Testis (tissue), 2 donors: ENCODE results near the gene EMX2.

Source experiments
- POLR2A ChIP-seq: fragments of 450-650 bp; IDR thresholded peaks from one replicate; pipeline ENCODE4 v1.6.1; 2017; ENCODE audit warnings: antibody characterized with exemption, mild to moderate bottlenecking, moderate library complexity
- TF ChIP-seq, protein P1 (sequence below), 3 experiments: fragments of 450-650 bp in 2 of 3; fragments of 200-600 bp in 1 of 3; sonication (generic) in 1 of 3; IDR thresholded peaks; one replicate each; pipeline ENCODE4 v1.5.1; 2016 to 2019; ENCODE audit warnings: antibody characterized with exemption in 3 of 3, mild to moderate bottlenecking in 2 of 3, moderate library complexity in 1 of 3

DNA sequence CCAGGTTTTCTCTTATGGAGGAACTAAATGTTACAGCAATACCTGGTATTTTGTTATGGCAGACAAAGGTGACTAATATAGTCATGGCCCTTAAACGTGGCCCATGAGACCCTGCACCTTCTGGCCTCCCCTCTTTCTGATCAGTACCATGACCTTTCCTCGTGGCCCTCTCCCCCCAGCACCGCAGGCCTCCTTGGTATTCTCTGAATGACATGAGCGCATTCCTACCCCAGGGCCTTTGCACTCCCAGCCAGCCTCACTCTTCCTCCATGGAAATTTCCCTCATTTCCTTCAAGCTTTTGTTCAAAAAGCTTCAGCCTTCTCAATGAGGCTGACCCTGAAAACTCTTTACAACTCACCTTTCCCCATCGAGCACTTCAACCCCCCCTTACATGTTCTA, 46.5 kb upstream of the EMX2 start:
- TF ChIP-seq, protein P1, sequence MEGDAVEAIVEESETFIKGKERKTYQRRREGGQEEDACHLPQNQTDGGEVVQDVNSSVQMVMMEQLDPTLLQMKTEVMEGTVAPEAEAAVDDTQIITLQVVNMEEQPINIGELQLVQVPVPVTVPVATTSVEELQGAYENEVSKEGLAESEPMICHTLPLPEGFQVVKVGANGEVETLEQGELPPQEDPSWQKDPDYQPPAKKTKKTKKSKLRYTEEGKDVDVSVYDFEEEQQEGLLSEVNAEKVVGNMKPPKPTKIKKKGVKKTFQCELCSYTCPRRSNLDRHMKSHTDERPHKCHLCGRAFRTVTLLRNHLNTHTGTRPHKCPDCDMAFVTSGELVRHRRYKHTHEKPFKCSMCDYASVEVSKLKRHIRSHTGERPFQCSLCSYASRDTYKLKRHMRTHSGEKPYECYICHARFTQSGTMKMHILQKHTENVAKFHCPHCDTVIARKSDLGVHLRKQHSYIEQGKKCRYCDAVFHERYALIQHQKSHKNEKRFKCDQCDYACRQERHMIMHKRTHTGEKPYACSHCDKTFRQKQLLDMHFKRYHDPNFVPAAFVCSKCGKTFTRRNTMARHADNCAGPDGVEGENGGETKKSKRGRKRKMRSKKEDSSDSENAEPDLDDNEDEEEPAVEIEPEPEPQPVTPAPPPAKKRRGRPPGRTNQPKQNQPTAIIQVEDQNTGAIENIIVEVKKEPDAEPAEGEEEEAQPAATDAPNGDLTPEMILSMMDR (IDR thresholded peaks at IDR 0.05), result no peak
- TF ChIP-seq POLR2A, result no peak
